ENCODE measurements around the gene GABBR2.

The GABBR2 gene

DNA sequence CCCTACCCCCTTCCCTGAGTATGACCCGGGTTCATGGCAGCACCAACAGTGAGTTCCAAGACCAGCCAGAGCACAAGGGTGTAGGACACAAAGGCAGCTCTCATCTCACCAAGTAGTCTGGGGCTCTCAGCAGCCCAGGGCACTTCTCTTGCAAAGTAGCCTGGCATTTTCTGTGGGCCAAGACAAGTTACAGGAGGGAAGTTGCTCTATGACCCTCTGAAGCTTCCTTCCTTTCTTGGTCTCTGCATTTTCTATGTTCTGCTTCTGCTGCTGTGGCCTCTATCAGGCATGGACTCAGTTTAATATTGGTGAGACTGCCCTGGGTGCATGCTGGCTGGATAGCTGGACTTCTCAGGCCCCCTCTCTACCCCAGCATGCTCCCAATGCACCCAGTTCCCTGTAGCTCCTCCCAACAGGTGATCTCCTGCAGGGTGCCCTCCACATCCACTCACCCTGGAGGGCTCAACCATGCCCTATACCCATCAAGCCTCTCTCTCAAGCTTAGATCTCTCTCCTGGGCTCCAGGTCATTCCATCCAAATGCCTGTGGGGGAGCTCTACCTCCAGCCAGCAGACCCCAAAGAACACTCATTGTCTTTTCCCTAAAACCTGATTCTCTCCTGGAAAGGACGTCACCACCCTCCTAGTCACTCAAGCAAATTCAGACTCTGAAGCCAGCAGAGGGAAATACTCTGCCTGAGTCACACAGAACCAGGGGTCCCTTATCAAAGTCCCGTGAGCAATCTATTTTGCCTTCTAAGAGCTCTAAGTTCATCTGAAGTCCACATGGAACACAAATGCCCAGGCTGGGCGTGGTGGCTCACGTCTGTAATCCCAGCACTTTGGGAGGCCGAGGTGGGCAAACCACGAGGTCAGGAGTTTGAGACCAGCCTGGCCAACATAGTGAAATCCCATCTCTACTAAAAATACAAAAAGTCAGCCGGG is 467.1 kb downstream of the GABBR2 start:
- FAIRE-seq = no peak

GRCh38 chr9:98240475-98240874 is 468.3 kb downstream of the GABBR2 start:
- no peak for FAIRE-seq
